KMS-11 (cell line): ENCODE measurements around the gene DEXI.

Experiments used
- H2AFZ ChIP-seq: fragments of 200-600 bp; sonication (generic); 2 replicates; pipeline ENCODE4 v1.6.1; 2016; ENCODE audit warnings: antibody characterized with exemption, mixed run types, low read depth
- H3K27ac ChIP-seq: fragments of 200-600 bp; sonication (generic); 2 replicates; pipeline ENCODE4 v1.6.1; 2016; ENCODE audit warnings: mild to moderate bottlenecking, mixed run types
- H3K27me3 ChIP-seq: fragments of 200-600 bp; sonication (generic); 2 replicates; pipeline ENCODE4 v1.6.1; 2017; ENCODE audit warnings: mild to moderate bottlenecking, low read depth, mixed run types, moderate library complexity; ENCODE audit not compliant: insufficient read depth
- H3K36me3 ChIP-seq: fragments of 200-600 bp; sonication (generic); 2 replicates; pipeline ENCODE4 v1.6.1; 2017; ENCODE audit warnings: mild to moderate bottlenecking, mixed run types; ENCODE audit not compliant: insufficient read depth
- H3K4me1 ChIP-seq: fragments of 200-600 bp; sonication (generic); 2 replicates; pipeline ENCODE4 v1.6.1; 2016; ENCODE audit warnings: mild to moderate bottlenecking, low read depth, mixed run types; ENCODE audit not compliant: poor library complexity, severe bottlenecking
- H3K4me2 ChIP-seq: fragments of 200-600 bp; sonication (generic); 2 replicates; pipeline ENCODE4 v1.7.0; 2016; ENCODE audit warnings: mild to moderate bottlenecking, mixed run types
- H3K4me3 ChIP-seq: fragments of 200-600 bp; sonication (generic); IDR thresholded peaks from 2 replicates; pipeline ENCODE4 v1.6.1; 2017; ENCODE audit warnings: low read depth, low read length, mixed read lengths; ENCODE audit not compliant: insufficient read depth
- H3K79me2 ChIP-seq: fragments of 200-600 bp; sonication (generic); 2 replicates; pipeline ENCODE4 v1.6.1; 2016; ENCODE audit warnings: low read depth, mixed run types; ENCODE audit not compliant: insufficient read depth
- H3K9ac ChIP-seq: fragments of 200-600 bp; sonication (generic); 2 replicates; pipeline ENCODE4 v1.6.1; 2016; ENCODE audit warnings: mild to moderate bottlenecking, mixed run types
- H4K20me1 ChIP-seq: fragments of 200-600 bp; sonication (generic); 2 replicates; pipeline ENCODE4 v1.6.1; 2016; ENCODE audit warnings: mild to moderate bottlenecking, mixed run types; ENCODE audit not compliant: insufficient read depth
- CTCF ChIP-seq: fragments of 200-600 bp; sonication (generic); conservative IDR thresholded peaks from 2 replicates; pipeline ENCODE4 v1.6.1; 2017; ENCODE audit warnings: low read depth, mild to moderate bottlenecking, antibody characterized with exemption, low read length, moderate library complexity, mixed read lengths

DEXI gene

GRCh38 chr16:10933865-10934264, 8.4 kb downstream of the DEXI start:
- no peak for TF ChIP-seq CTCF
- H3K79me2 ChIP-seq = peaks cover 12% of the 10 kb centered on the region; the same call in 1 of the 2 replicates
- H3K4me2 ChIP-seq = no peak overlapping the region
- H3K27me3 ChIP-seq = no peaks in the 10 kb centered on the region
- H3K36me3 ChIP-seq = no peaks in the 10 kb centered on the region
- H3K9ac ChIP-seq = no peak overlapping the region
- H3K27ac ChIP-seq = no peak overlapping the region
- no peak overlapping the region for H2AFZ ChIP-seq
- H3K4me1 ChIP-seq = peaks cover 24% of the 10 kb centered on the region
- no peaks in the 10 kb centered on the region for H4K20me1 ChIP-seq
- H3K4me3 ChIP-seq = no peak overlapping the region

DNA sequence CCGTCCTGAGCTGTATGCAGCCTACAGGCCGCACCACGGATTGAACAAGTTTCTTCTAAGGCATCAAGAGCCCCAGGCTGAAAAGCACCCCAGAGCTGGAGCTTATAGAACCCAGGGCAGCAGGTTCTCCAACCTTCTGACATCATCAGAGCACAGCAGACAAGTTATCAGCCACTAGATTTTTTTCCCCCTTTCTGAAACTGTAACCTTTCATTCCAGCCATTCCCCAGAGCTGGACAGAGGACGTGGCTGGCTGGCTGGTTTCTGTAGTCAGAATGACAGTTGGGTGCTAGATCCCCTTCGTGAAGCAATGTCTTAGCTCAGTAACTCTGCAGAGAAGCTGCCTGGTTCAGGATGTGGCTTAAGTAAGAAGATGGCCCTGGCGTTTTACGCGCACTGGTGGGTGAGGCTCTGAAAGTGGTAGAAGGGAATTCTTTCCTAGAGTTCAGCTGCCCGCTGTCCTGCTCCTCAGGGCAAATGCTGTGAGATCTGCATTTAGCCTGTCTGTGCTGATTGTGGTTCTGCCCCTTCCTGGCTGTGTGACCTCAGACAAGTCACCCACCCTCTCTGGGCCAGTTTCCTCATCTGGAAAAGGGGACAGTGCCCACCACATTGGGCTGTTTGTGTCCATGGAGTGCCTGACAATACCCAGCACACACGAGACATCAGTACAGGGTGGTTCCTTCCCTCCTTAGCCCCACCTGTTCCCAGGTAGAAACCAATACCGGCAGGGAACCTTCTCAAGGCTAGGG, 9.1 kb downstream of the DEXI start:
- peaks cover 17% of the 10 kb centered on the region for H3K4me1 ChIP-seq
- no peaks in the 10 kb centered on the region for H3K27me3 ChIP-seq
- no peak overlapping the region for H3K4me3 ChIP-seq
- H3K36me3 ChIP-seq = no peaks in the 10 kb centered on the region
- H3K79me2 ChIP-seq = peaks cover 5% of the 10 kb centered on the region; the same call in 1 of the 2 replicates
- no peak overlapping the region for H3K27ac ChIP-seq
- no peak for TF ChIP-seq CTCF
- no peak overlapping the region for H3K9ac ChIP-seq
- H4K20me1 ChIP-seq = no peaks in the 10 kb centered on the region
- no peak overlapping the region for H3K4me2 ChIP-seq
- no peak overlapping the region for H2AFZ ChIP-seq

GRCh38 chr16:10931977-10932632, 10.2 kb downstream of the DEXI start:
- Histone ChIP-seq H3K4me2 (no peak overlapping the region), H4K20me1 (no peaks in the 10 kb centered on the region), H3K4me1 (peaks cover 7% of the 10 kb centered on the region), H3K9ac (no peak overlapping the region), H2AFZ (no peak overlapping the region), H3K27ac (no peak overlapping the region), H3K27me3 (no peaks in the 10 kb centered on the region), H3K4me3 (no peak overlapping the region), H3K36me3 (no peaks in the 10 kb centered on the region), H3K79me2 (0 out of 2 replicates have a peak, but pooled peaks cover 5% of the 10 kb centered on the region)
- TF ChIP-seq CTCF = no peak

- Histone ChIP-seq H3K36me3 (no peaks in the 10 kb centered on the region), H3K4me2 (no peak overlapping the region), H3K27me3 (no peaks in the 10 kb centered on the region), H3K9ac (no peak overlapping the region), H4K20me1 (no peaks in the 10 kb centered on the region), H3K4me1 (peaks cover 7% of the 10 kb centered on the region), H2AFZ (no peak overlapping the region), H3K4me3 (no peak overlapping the region), H3K79me2 (0 out of 2 replicates have a peak, but pooled peaks cover 5% of the 10 kb centered on the region), H3K27ac (no peak overlapping the region)
- no peak for TF ChIP-seq CTCF
These were observed 11.1 kb downstream of the DEXI start for GRCh38 chr16:10931134-10931533.
